ENCODE results near the gene PCA3.

DNA sequence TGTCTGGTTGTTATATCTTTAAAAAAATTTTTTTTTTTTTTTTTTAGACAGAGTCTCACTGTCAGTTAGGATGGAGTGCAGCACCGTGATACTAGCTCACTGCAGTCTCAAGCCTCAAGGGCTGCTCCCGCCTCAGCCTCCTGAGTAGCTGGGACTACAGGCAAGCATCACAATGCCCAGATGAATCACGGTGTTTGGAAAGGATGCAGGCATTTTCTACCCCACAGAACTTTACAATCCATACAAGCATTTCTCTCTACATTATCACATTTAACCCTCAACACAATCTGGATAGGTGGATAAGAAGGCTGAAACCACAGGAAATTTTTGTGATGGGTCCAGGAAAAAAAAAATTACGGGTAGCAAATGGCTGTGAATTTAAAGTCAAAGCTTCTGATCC is 5.8 kb upstream of the PCA3 start:
- TF ChIP-seq YY1 (IDR thresholded peaks at IDR 0.05; ENCODE audit: low read depth) = no peak
- TF ChIP-seq, protein P1, sequence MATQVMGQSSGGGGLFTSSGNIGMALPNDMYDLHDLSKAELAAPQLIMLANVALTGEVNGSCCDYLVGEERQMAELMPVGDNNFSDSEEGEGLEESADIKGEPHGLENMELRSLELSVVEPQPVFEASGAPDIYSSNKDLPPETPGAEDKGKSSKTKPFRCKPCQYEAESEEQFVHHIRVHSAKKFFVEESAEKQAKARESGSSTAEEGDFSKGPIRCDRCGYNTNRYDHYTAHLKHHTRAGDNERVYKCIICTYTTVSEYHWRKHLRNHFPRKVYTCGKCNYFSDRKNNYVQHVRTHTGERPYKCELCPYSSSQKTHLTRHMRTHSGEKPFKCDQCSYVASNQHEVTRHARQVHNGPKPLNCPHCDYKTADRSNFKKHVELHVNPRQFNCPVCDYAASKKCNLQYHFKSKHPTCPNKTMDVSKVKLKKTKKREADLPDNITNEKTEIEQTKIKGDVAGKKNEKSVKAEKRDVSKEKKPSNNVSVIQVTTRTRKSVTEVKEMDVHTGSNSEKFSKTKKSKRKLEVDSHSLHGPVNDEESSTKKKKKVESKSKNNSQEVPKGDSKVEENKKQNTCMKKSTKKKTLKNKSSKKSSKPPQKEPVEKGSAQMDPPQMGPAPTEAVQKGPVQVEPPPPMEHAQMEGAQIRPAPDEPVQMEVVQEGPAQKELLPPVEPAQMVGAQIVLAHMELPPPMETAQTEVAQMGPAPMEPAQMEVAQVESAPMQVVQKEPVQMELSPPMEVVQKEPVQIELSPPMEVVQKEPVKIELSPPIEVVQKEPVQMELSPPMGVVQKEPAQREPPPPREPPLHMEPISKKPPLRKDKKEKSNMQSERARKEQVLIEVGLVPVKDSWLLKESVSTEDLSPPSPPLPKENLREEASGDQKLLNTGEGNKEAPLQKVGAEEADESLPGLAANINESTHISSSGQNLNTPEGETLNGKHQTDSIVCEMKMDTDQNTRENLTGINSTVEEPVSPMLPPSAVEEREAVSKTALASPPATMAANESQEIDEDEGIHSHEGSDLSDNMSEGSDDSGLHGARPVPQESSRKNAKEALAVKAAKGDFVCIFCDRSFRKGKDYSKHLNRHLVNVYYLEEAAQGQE (IDR thresholded peaks at IDR 0.05; ENCODE audit: low read depth) = no peak
- TF ChIP-seq FOXM1 (IDR thresholded peaks at IDR 0.05; ENCODE audit: borderline replicate concordance, low read depth) = no peak
